HepG2 (cell line): Measurements from ENCODE around the gene STK32B.

Experiments
- BRCA1 ChIP-seq: sonication (generic); formaldehyde crosslinking; IDR thresholded peaks from 2 replicates; pipeline ENCODE4 v1.4.0; 2020; ENCODE audit warnings: missing genetic modification reagents
- CEBPB ChIP-seq: IDR thresholded peaks from 2 replicates; pipeline ENCODE4 v1.6.1; 2011; ENCODE audit warnings: low read depth, low read length, improper control_type of control experiment, borderline replicate concordance
- CTCF ChIP-seq: sonication (generic); formaldehyde crosslinking; IDR thresholded peaks from 2 replicates; pipeline ENCODE4 v1.5.0; 2020; ENCODE audit warnings: mild to moderate bottlenecking, missing genetic modification reagents, moderate library complexity
- FOXK1 ChIP-seq: sonication (generic); formaldehyde crosslinking; IDR thresholded peaks from 2 replicates; pipeline ENCODE4 v1.4.0; 2020; ENCODE audit warnings: low read depth, missing genetic modification reagents, borderline replicate concordance
- HDAC2 ChIP-seq: sonication (generic); formaldehyde crosslinking; IDR thresholded peaks from 2 replicates; pipeline ENCODE4 v1.4.0; 2020; ENCODE audit warnings: missing genetic modification reagents
- NR2F6 ChIP-seq, 2 experiments: IDR thresholded peaks; 2 replicates each; pipeline ENCODE4 v1.6.1; 2016; ENCODE audit warnings: antibody characterized with exemption in 1 of 2, mild to moderate bottlenecking in 1 of 2
- TRIM24 ChIP-seq: sonication (generic); formaldehyde crosslinking; IDR thresholded peaks from 2 replicates; pipeline ENCODE4 v1.8.0; 2022; ENCODE audit warnings: mild to moderate bottlenecking, missing genetic modification reagents
- ZNF558 ChIP-seq: sonication (generic); formaldehyde crosslinking; IDR thresholded peaks from 2 replicates; pipeline ENCODE4 v1.9.0; 2022; ENCODE audit warnings: mild to moderate bottlenecking, missing genetic modification reagents, borderline replicate concordance
- ZNF781 ChIP-seq: sonication (generic); formaldehyde crosslinking; IDR thresholded peaks from 2 replicates; pipeline ENCODE4 v1.5.1; 2020; ENCODE audit warnings: borderline replicate concordance, mild to moderate bottlenecking, missing genetic modification reagents; ENCODE audit errors: not compliant biosample characterization

DNA sequence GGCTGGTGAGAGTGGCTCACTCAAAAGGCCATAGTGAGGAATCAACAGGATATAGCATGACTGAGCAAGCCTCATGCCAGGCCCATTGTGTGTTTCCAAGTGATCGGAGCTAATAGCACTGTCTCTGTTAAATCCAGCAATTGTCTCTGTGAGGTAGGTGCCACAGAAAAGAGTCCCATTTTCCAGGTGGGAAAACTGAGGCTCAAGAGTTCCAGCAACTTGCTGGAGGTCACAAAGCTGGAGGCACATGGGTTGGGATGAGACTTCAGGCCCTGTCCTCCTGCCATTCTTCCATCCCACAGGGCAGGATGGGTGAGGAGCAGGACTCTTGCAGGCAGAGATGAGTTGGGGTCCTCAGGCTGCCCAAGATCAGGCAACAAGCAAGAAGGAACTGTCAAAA, 30.9 kb upstream of the STK32B start:
- TF ChIP-seq TRIM24 (CRISPR knock-in tag) (no peak), CTCF (CRISPR knock-in tag) (no peak), NR2F6 (IDR thresholded peaks at IDR 0.05) (no peak), NR2F6 (CRISPR knock-in tag; IDR thresholded peaks at IDR 0.05) (no peak), FOXK1 (CRISPR knock-in tag) (no peak), BRCA1 (CRISPR knock-in tag) (no peak), ZNF781 (no peak), HDAC2 (no peak), ZNF558 (CRISPR knock-in tag) (no peak), CEBPB (no peak)
